HepG2 (cell line): ENCODE data around the gene HOXC5. TPM values are rescaled to one million over a fixed set of nuclear protein-coding genes. Genes with fewer than 3 reads are reported as not detected.

ENCODE experiments used
- ATAC-seq: fragments of 200-7000 bp; cut with Tn5 transposase; 3 replicates; pipeline ENCODE4 v1.9.1; 2020; ENCODE audit warnings: mild to moderate bottlenecking, moderate library complexity
- BruUV-seq: library from RNA; stranded (reverse); fragments of 400-500 nt; replicated peaks from 2 replicates; lab custom pipeline; 2021; lab: Mats Ljungman, UMichigan
- CTCF ChIA-PET: fragments of 300-600 bp; formaldehyde crosslinking; extraction: SDS; loops from one replicate; lab custom pipeline; 2021; ENCODE audit warnings: low total read pairs, inconsistent platforms, low intra/inter-chr PET ratio; lab: Yijun Ruan, JAX
- POLR2A ChIA-PET: fragments of 350-600 bp; sonication (Branson Sonifier 250); formaldehyde crosslinking; loops from one replicate; lab custom pipeline; 2020; ENCODE audit warnings: antibody characterized with exemption, inconsistent platforms; lab: Yijun Ruan, JAX
- DNase-seq: peaks from one replicate; pipeline ENCODE4 v3.0.0-alpha.2; 2015; ENCODE audit warnings: low spot score
- FAIRE-seq: peaks from 3 replicates; lab custom pipeline; 2011; peaks lifted over from hg19 to GRCh38; lab: Jason Lieb, UNC
- H2AFZ ChIP-seq: one replicate; pipeline ENCODE4 v1.6.1; 2011; ENCODE audit warnings: low read length, inconsistent platforms
- H3K27ac ChIP-seq: fragments of 300-600 bp; 3 replicates; pipeline ENCODE4 v1.8.0; 2011; ENCODE audit warnings: mixed run types, mild to moderate bottlenecking, mixed read lengths, low read length, inconsistent platforms; ENCODE audit not compliant: insufficient read depth; ENCODE audit errors: extremely low read length
- H3K27me3 ChIP-seq, 2 experiments: fragments of 200-600 bp in 1 of 2; 2 replicates in 1 of 2; 3 replicates in 1 of 2; pipeline versions ENCODE4 v1.6.0 to v1.8.0; 2011; ENCODE audit warnings: low read length in 2 of 2, mild to moderate bottlenecking in 2 of 2, moderate library complexity in 2 of 2, inconsistent platforms in 1 of 2; ENCODE audit not compliant: insufficient read depth in 2 of 2, control insufficient read depth in 1 of 2
- H3K36me3 ChIP-seq, 2 experiments: fragments of 200-600 bp in 1 of 2; replicated peaks in 1 of 2; 2 replicates in 1 of 2; 3 replicates in 1 of 2; pipeline versions ENCODE4 v1.5.1 to v1.8.0; 2011; ENCODE audit warnings: low read length in 2 of 2, inconsistent platforms in 1 of 2; ENCODE audit not compliant: insufficient read depth in 2 of 2, control insufficient read depth in 1 of 2
- H3K4me1 ChIP-seq: 2 replicates; pipeline ENCODE4 v1.5.1; 2012; ENCODE audit warnings: low read length, inconsistent platforms; ENCODE audit not compliant: insufficient read depth
- H3K4me2 ChIP-seq: 2 replicates; pipeline ENCODE4 v1.6.0; 2011; ENCODE audit warnings: low read depth, low read length, inconsistent platforms
- H3K4me3 ChIP-seq, 3 experiments: fragments of 200-600 bp in 1 of 3; sonication (generic), shearing (Covaris generic) in 1 of 3; replicated peaks in 1 of 3; 2 replicates each; pipeline ENCODE4 v1.5.1; 2011 to 2016; ENCODE audit warnings: low read length in 3 of 3, inconsistent platforms in 2 of 3, low read depth in 2 of 3, mild to moderate bottlenecking in 2 of 3, control low read depth in 1 of 3, mixed read lengths in 1 of 3; ENCODE audit not compliant: insufficient read depth in 1 of 3
- H3K79me2 ChIP-seq: one replicate; pipeline ENCODE4 v1.6.1; 2011; ENCODE audit warnings: low read length, inconsistent platforms; ENCODE audit not compliant: insufficient read depth
- H3K9ac ChIP-seq: 2 replicates; pipeline ENCODE4 v1.6.0; 2011; ENCODE audit warnings: mild to moderate bottlenecking, low read depth, low read length, inconsistent platforms; ENCODE audit not compliant: insufficient read depth
- H3K9me3 ChIP-seq: 2 replicates; pipeline ENCODE4 v1.5.1; 2012; ENCODE audit warnings: mild to moderate bottlenecking, low read length
- H4K20me1 ChIP-seq: 2 replicates; pipeline ENCODE4 v1.6.0; 2011; ENCODE audit warnings: inconsistent platforms, mild to moderate bottlenecking, low read length, moderate library complexity; ENCODE audit not compliant: insufficient read depth
- ASH2L ChIP-seq: fragments of 300-600, 200-600 bp; sonication (generic); IDR thresholded peaks from 2 replicates; pipeline ENCODE4 v1.7.0; 2017; ENCODE audit warnings: low read depth, mild to moderate bottlenecking, moderate library complexity, mixed read lengths, low read length; ENCODE audit not compliant: insufficient read length
- CBFB ChIP-seq: sonication (generic); formaldehyde crosslinking; IDR thresholded peaks from 2 replicates; pipeline ENCODE4 v1.4.0; 2020; ENCODE audit warnings: missing genetic modification reagents
- CSRNP1 ChIP-seq: sonication (generic); formaldehyde crosslinking; IDR thresholded peaks from 2 replicates; pipeline ENCODE4 v1.8.1; 2023; ENCODE audit warnings: mild to moderate bottlenecking, missing genetic modification reagents
- RARA ChIP-seq: IDR thresholded peaks from 2 replicates; pipeline ENCODE4 v1.6.1; 2016; ENCODE audit warnings: missing genetic modification reagents, missing compliant biosample characterization
- ZBTB21 ChIP-seq: sonication (generic); formaldehyde crosslinking; IDR thresholded peaks from 2 replicates; pipeline ENCODE4 v1.4.0; 2020; ENCODE audit warnings: missing genetic modification reagents
- ZNF235 ChIP-seq: sonication (generic); formaldehyde crosslinking; IDR thresholded peaks from 2 replicates; pipeline ENCODE4 v1.8.1; 2023; ENCODE audit warnings: mild to moderate bottlenecking, missing genetic modification reagents, borderline replicate concordance
- WGBS: methylation state at CpG from one replicate; pipeline ENCODE4 v1.1.6; 2017; ENCODE audit warnings: low lambda C conversion rate; 5-methylcytosine and 5-hydroxymethylcytosine counted together
- in situ Hi-C: cut with HindIII; loops from 2 replicates; pipeline ENCODE4 v1.10.0; 2017; ENCODE audit warnings: low pct_unique_long_range_greater_than_20kb; ENCODE audit not compliant: extremely low pct_ligation_motif_present
- intact Hi-C: fragments of 100-400 bp; cut with micrococcal nuclease; formaldehyde crosslinking; loops from one replicate; pipeline ENCODE4 v1.10.0; 2022; ENCODE audit not compliant: unreplicated experiment
- microRNA counts: library from miRNA; unstranded; fragments of <30 nt; microRNA quantifications from one replicate; lab custom pipeline; 2015
- microRNA-seq: library from miRNA; unstranded; fragments of <30 nt; microRNA quantifications from one replicate; pipeline ENCODE4, GENCODE V29; 2020
- polyA plus RNA-seq, 8 experiments: library from polyadenylated mRNA; depleted of rRNA in 3 of 8; stranded (reverse) in 7 of 8; unstranded in 1 of 8; fragments of >200 nt; fragmentation: Illumina TruSeq in 4 of 8; extraction: Trizol in 4 of 8; gene quantifications; 2 replicates each; pipeline versions ENCODE4 v1.2.1 to v1.2.3, GENCODE V29; 2011 to 2016; ENCODE audit warnings: low read depth in 4 of 8, missing spikeins in 1 of 8, mixed read lengths in 1 of 8; ENCODE audit not compliant: insufficient read depth in 1 of 8
- small RNA-seq, 3 experiments: library from RNA; depleted of rRNA; stranded (forward); fragments of <200 nt; gene quantifications; one replicate each; pipeline ENCODE3, GENCODE V24; 2012; ENCODE audit warnings: low read depth in 2 of 3, low replicate concordance in 1 of 3; ENCODE audit not compliant: insufficient read length in 3 of 3, insufficient read depth in 2 of 3
- total RNA-seq, 5 experiments: library from RNA; depleted of rRNA; stranded (reverse); fragments of >200 nt; fragmentation: Illumina TruSeq; extraction: Trizol; gene quantifications; 2 replicates each; pipeline ENCODE4 v1.2.3, GENCODE V29; 2016; ENCODE audit warnings: low read depth in 1 of 5

Gene HOXC5
- total and polyA plus RNA-seq, 2 of the 13 experiments (the other 11 are each of a cell fraction or from before 2014, with no cell fraction given): not detected

DNA sequence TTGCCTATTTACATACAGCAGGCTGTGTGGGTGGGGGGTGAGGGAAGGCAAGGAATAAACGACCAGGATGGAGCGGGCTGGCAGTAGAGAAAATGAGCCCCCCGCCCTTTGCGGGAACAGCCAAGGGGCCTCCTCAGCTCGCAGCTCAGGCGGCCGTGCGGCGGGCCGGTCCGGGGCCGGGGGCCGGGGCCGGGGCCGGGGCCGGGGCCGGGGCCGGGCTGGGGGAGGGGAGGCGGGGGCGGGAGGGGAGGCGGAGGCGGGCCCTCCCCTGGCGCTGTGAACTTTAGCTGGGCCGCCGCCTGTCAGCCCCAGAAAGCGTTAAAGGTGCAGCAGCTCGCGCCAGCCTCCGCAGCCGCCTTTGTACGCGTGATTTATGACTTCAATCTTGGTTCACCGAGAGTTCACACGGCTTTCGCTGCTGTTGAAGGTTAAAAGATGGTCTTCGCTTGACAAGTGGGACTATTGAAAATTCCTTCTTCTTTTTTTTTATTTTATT, 49.6 kb downstream of the HOXC5 start:
- Histone ChIP-seq H3K4me3 (no peak overlapping the region), H3K4me2 (peak overlapping the region; percentile 23; the same call in 1 of the 2 replicates), H3K27ac (no peak overlapping the region), H3K36me3 (no peaks in the 10 kb centered on the region), H3K4me1 (no peaks in the 10 kb centered on the region), H3K9ac (no peak overlapping the region), H3K9me3 (no peaks in the 10 kb centered on the region), H4K20me1 (no peaks in the 10 kb centered on the region), H3K79me2 (no peaks in the 10 kb centered on the region), H3K27me3 (peaks cover 0 to 4% of the 10 kb centered on the region in 2 experiments; a peak in 2 of 5 replicates), H2AFZ (no peak overlapping the region)
- DNase-seq (no peak), ATAC-seq (no peak), FAIRE-seq (no peak)
- no TSS peak for BruUV-seq
- in situ Hi-C loops (no loop called here), intact Hi-C loops (no loop called here)
- no peak for TF ChIP-seq CBFB (CRISPR knock-in tag)
- 0 out of 2 replicates have a peak, but pooled peaks have one; percentile 20 for TF ChIP-seq RARA (CRISPR knock-in tag)
- TF ChIP-seq ASH2L: no peak
- no peak for TF ChIP-seq ZNF235
- TF ChIP-seq ZBTB21: no peak
- TF ChIP-seq CSRNP1 (CRISPR knock-in tag): no peak
- ChIA-PET CTCF (no interaction called here), POLR2A (no interaction called here)
- WGBS: 11% methylated on average over 18 of the region's 36 CpGs

MicroRNAs within 50 kb of the gene (microRNA counts, 767-probe panel; counts per million panel counts)
- microRNA hsa-miR-196a-5p (lab: Ali Mortazavi, UCI): not detected
- not detected for microRNA hsa-miR-615-3p (lab: Ali Mortazavi, UCI)
- not detected for microRNA hsa-miR-615-5p (lab: Ali Mortazavi, UCI)

Small RNA genes within 50 kb of the gene (microRNA-seq; reads per million reads assigned to microRNA genes)
- 1.5 reads per million for gene MIR196A2
- gene MIR615: 1.4 reads per million

Small RNA genes within 50 kb of the gene (small RNA-seq; reads per million reads assigned to genes)
- gene HOXC5 (0 reads per million in 3 experiments), gene MIR196A2 (0 reads per million in 3 experiments), gene MIR615 (0 to 0.33 (median 0) reads per million in 3 experiments)

Other genes with a start within 250 kb of the HOXC5 start
- 0.07 TPM in 2 replicates for gene HOXC13, start 94.2 kb upstream of the HOXC5 start, total RNA-seq (2016; rRNA removed; fragmentation: Illumina TruSeq; extraction: Trizol)
- gene HOXC13, start 94.2 kb upstream of the HOXC5 start, polyA plus RNA-seq (2011; rRNA removed): not detected in 2 replicates
- gene HOXC12, start 78.1 kb upstream of the HOXC5 start, total RNA-seq (2016; rRNA removed; fragmentation: Illumina TruSeq; extraction: Trizol): not detected in 2 replicates
- gene HOXC12, start 78.1 kb upstream of the HOXC5 start, polyA plus RNA-seq (2011; rRNA removed): not detected in 2 replicates
- gene HOXC11, start 59.9 kb upstream of the HOXC5 start, total RNA-seq (2016; rRNA removed; fragmentation: Illumina TruSeq; extraction: Trizol): not detected in 2 replicates
- gene HOXC11, start 59.9 kb upstream of the HOXC5 start, polyA plus RNA-seq (2011; rRNA removed): not detected in 2 replicates
- not detected in 2 replicates for gene HOTAIR, start 58.1 kb upstream of the HOXC5 start, total RNA-seq (2016; rRNA removed; fragmentation: Illumina TruSeq; extraction: Trizol)
- not detected in 2 replicates for gene HOTAIR, start 58.1 kb upstream of the HOXC5 start, polyA plus RNA-seq (2011; rRNA removed)
- gene HOXC10, start 47.9 kb upstream of the HOXC5 start, total RNA-seq (2016; rRNA removed; fragmentation: Illumina TruSeq; extraction: Trizol): not detected in 2 replicates
- not detected in 2 replicates for gene HOXC10, start 47.9 kb upstream of the HOXC5 start, polyA plus RNA-seq (2011; rRNA removed)
- 0.94 and 1.1 TPM in 2 replicates for gene HOXC9, start 32.9 kb upstream of the HOXC5 start, total RNA-seq (2016; rRNA removed; fragmentation: Illumina TruSeq; extraction: Trizol)
- 0.10 and 0.11 TPM in 2 replicates for gene HOXC9, start 32.9 kb upstream of the HOXC5 start, polyA plus RNA-seq (2011; rRNA removed)
- not detected in 2 replicates for gene HOXC8, start 24.1 kb upstream of the HOXC5 start, total RNA-seq (2016; rRNA removed; fragmentation: Illumina TruSeq; extraction: Trizol)
- 0.04 TPM in 1 of 2 replicates, not detected in the other for gene HOXC8, start 24.1 kb upstream of the HOXC5 start, polyA plus RNA-seq (2011; rRNA removed)
- not detected in 2 replicates for gene HOXC6, start 4.6 kb upstream of the HOXC5 start, total RNA-seq (2016; rRNA removed; fragmentation: Illumina TruSeq; extraction: Trizol)
- gene HOXC6, start 4.6 kb upstream of the HOXC5 start, polyA plus RNA-seq (2011; rRNA removed): not detected in 2 replicates
- gene HOXC4, start 20.8 kb downstream of the HOXC5 start, total RNA-seq (2016; rRNA removed; fragmentation: Illumina TruSeq; extraction: Trizol): not detected in 2 replicates
- gene HOXC4, start 20.8 kb downstream of the HOXC5 start, polyA plus RNA-seq (2011; rRNA removed): not detected in 2 replicates
- gene SMUG1, start 155.9 kb downstream of the HOXC5 start, total RNA-seq (2016; rRNA removed; fragmentation: Illumina TruSeq; extraction: Trizol): 35.6 and 36.9 TPM in 2 replicates
- gene SMUG1, start 155.9 kb downstream of the HOXC5 start, polyA plus RNA-seq (2011; rRNA removed): 31.9 and 36.1 TPM in 2 replicates
- gene CBX5, start 247.1 kb downstream of the HOXC5 start, total RNA-seq (2016; rRNA removed; fragmentation: Illumina TruSeq; extraction: Trizol): 22.2 and 45.4 TPM in 2 replicates
- gene CBX5, start 247.1 kb downstream of the HOXC5 start, polyA plus RNA-seq (2011; rRNA removed): 10.5 and 16.0 TPM in 2 replicates
- 1,820 and 2,673 TPM in 2 replicates for gene HNRNPA1, start 247.7 kb downstream of the HOXC5 start, total RNA-seq (2016; rRNA removed; fragmentation: Illumina TruSeq; extraction: Trizol)
- 480 and 535 TPM in 2 replicates for gene HNRNPA1, start 247.7 kb downstream of the HOXC5 start, polyA plus RNA-seq (2011; rRNA removed)